ENCODE data around the gene APOBEC2. TPM values are rescaled to one million over a fixed set of nuclear protein-coding genes. Genes with fewer than 3 reads are reported as not detected.

APOBEC2 gene
- total and polyA plus RNA-seq, 2 donors (not counting 1 experiment from before 2014, with no cell fraction given): not detected

DNA sequence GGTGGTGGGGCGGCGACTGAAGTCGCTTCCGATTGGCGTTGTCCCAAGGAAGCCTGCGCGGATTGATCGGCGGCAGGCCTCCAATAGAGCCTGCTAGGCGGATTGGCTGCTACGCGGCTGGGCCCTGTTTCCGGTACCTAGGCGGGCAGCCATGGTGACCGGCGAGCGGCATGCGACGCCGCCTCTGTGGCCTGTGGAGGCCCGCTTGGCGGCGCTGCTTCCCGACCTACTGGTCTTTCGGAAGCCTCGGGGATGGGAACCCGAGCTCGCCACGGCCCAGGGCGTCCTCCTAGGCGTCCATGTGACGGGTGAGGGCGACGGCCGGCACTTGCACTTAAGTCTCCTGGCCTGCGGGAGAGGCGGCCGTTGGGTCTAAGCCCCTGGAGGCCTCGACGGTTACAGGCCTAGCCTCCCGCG lies 47.9 kb downstream of the APOBEC2 start:
- Histone ChIP-seq H3K36me3 (replicated peaks in 1 of 2; ENCODE audit: control extremely low read depth in 1 of 2, control insufficient read depth in 1 of 2, extremely low read depth in 1 of 2, insufficient read depth in 2 of 2, low read length in 1 of 2) (peaks cover 7 to 52% of the 10 kb centered on the region in 2 experiments), H2AFZ (ENCODE audit: insufficient read depth, low read depth, low read length, poor library complexity, severe bottlenecking) (no peak overlapping the region), H4K20me1 (ENCODE audit: control insufficient read depth, insufficient read depth, low read length, poor library complexity, severe bottlenecking) (no peaks in the 10 kb centered on the region), H3K27ac (ENCODE audit: low read length in 2 of 2) (no peak overlapping the region), H3K4me3 (ENCODE audit: control extremely low read depth in 1 of 5, extremely low read depth in 1 of 5, insufficient read depth in 1 of 5, low read depth in 2 of 5, low read length in 4 of 5) (no peak overlapping the region), H3K27me3 (replicated peaks in 1 of 4; ENCODE audit: control extremely low read depth in 1 of 4, control insufficient read depth in 3 of 4, insufficient read depth in 4 of 4, low read length in 3 of 4) (no peaks in the 10 kb centered on the region), H3K79me2 (ENCODE audit: control insufficient read depth, insufficient read depth, low read length) (no peaks in the 10 kb centered on the region), H3K9me3 (ENCODE audit: control extremely low read depth in 1 of 3, control insufficient read depth in 2 of 3, insufficient read depth in 1 of 3, low read length in 2 of 3) (no peaks in the 10 kb centered on the region), H3K4me1 (ENCODE audit: control insufficient read depth in 2 of 2, insufficient read depth in 2 of 2, low read length in 2 of 2) (no peaks in the 10 kb centered on the region), H3K4me2 (replicated peaks; ENCODE audit: low read depth, low read length, poor library complexity, severe bottlenecking) (no peak overlapping the region), H3K9ac (ENCODE audit: low read length) (no peak overlapping the region)
- no peak overlapping the region for H3K4me3 Mint-ChIP-seq
- H3K27ac Mint-ChIP-seq: no peak overlapping the region
- ATAC-seq (ENCODE audit: low read depth) (no peak), DNase-seq (no peak)
- intact Hi-C loops (cut with micrococcal nuclease): no loop called here
- CTCF ChIA-PET: interaction anchor here (3.9 kb wide), 1 partner anchor 9 kb away, joined by 16 read pairs; no protein-coding TSS in a partner anchor
- 97% methylated on average over 42 of the region's 42 CpGs for WGBS (ENCODE audit: insufficient coverage)
- POLR2A ChIA-PET: no interaction called here
- no peaks in the 10 kb centered on the region for H3K9me3 Mint-ChIP-seq (ENCODE audit: insufficient read depth)
- H3K27me3 Mint-ChIP-seq: no peaks in the 10 kb centered on the region
- no peak for TF ChIP-seq EZH2 (IDR thresholded peaks at IDR 0.05; ENCODE audit: borderline replicate concordance, insufficient read depth, low read depth, low read length, poor library complexity, severe bottlenecking)
- TF ChIP-seq, protein P1, sequence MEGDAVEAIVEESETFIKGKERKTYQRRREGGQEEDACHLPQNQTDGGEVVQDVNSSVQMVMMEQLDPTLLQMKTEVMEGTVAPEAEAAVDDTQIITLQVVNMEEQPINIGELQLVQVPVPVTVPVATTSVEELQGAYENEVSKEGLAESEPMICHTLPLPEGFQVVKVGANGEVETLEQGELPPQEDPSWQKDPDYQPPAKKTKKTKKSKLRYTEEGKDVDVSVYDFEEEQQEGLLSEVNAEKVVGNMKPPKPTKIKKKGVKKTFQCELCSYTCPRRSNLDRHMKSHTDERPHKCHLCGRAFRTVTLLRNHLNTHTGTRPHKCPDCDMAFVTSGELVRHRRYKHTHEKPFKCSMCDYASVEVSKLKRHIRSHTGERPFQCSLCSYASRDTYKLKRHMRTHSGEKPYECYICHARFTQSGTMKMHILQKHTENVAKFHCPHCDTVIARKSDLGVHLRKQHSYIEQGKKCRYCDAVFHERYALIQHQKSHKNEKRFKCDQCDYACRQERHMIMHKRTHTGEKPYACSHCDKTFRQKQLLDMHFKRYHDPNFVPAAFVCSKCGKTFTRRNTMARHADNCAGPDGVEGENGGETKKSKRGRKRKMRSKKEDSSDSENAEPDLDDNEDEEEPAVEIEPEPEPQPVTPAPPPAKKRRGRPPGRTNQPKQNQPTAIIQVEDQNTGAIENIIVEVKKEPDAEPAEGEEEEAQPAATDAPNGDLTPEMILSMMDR (IDR thresholded peaks at IDR 0.05): no peak
- no peaks in the 10 kb centered on the region for H3K4me1 Mint-ChIP-seq

DNA sequence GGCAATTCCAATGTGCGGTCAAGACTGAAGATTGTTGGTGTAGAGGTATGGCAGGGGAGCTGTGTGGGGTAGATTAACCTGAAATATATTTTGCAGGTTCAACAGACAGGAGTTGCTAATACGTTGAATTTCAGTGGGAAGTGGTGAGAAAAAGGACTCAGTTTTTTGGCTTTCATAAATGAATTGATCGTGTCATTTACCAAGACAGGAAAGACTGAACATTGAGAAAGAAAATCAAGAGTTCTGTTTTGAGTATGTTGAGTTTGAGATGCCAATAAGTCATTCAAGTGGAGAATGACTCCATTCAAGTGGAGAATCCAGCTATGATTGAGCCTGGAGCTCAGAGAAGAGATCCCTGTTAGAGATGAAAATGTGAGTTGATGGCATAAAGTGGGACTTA lies 50.8 kb downstream of the APOBEC2 start:
- Mint-ChIP-seq H3K9me3 (ENCODE audit: insufficient read depth) (no peaks in the 10 kb centered on the region), H3K4me3 (no peak overlapping the region), H3K27ac (no peak overlapping the region), H3K27me3 (no peaks in the 10 kb centered on the region), H3K4me1 (no peaks in the 10 kb centered on the region)
- Histone ChIP-seq H3K36me3 (replicated peaks in 1 of 2; ENCODE audit: control extremely low read depth in 1 of 2, control insufficient read depth in 1 of 2, extremely low read depth in 1 of 2, insufficient read depth in 2 of 2, low read length in 1 of 2) (peaks cover 2 to 22% of the 10 kb centered on the region in 2 experiments), H3K4me3 (ENCODE audit: control extremely low read depth in 1 of 5, extremely low read depth in 1 of 5, insufficient read depth in 1 of 5, low read depth in 2 of 5, low read length in 4 of 5) (no peak overlapping the region), H3K27ac (ENCODE audit: low read length in 2 of 2) (no peak overlapping the region), H2AFZ (ENCODE audit: insufficient read depth, low read depth, low read length, poor library complexity, severe bottlenecking) (no peak overlapping the region), H3K4me1 (ENCODE audit: control insufficient read depth in 2 of 2, insufficient read depth in 2 of 2, low read length in 2 of 2) (no peaks in the 10 kb centered on the region), H3K79me2 (ENCODE audit: control insufficient read depth, insufficient read depth, low read length) (no peaks in the 10 kb centered on the region), H3K9ac (ENCODE audit: low read length) (no peak overlapping the region), H3K9me3 (ENCODE audit: control extremely low read depth in 1 of 3, control insufficient read depth in 2 of 3, insufficient read depth in 1 of 3, low read length in 2 of 3) (no peaks in the 10 kb centered on the region), H3K4me2 (replicated peaks; ENCODE audit: low read depth, low read length, poor library complexity, severe bottlenecking) (no peak overlapping the region), H4K20me1 (ENCODE audit: control insufficient read depth, insufficient read depth, low read length, poor library complexity, severe bottlenecking) (no peaks in the 10 kb centered on the region), H3K27me3 (replicated peaks in 1 of 4; ENCODE audit: control extremely low read depth in 1 of 4, control insufficient read depth in 3 of 4, insufficient read depth in 4 of 4, low read length in 3 of 4) (no peaks in the 10 kb centered on the region)
- DNase-seq (no peak), ATAC-seq (ENCODE audit: low read depth) (no peak)
- ChIA-PET POLR2A (no interaction called here), CTCF (interaction anchor here (1.2 to 3.9 kb wide), 2 partner anchors 12 to 175 kb away, joined by 4 to 16 read pairs; no protein-coding TSS in a partner anchor)
- intact Hi-C loops (cut with micrococcal nuclease): no loop called here
- TF ChIP-seq EZH2 (IDR thresholded peaks at IDR 0.05; ENCODE audit: borderline replicate concordance, insufficient read depth, low read depth, low read length, poor library complexity, severe bottlenecking): no peak
- TF ChIP-seq, protein P1 (IDR thresholded peaks at IDR 0.05): no peak
- WGBS (ENCODE audit: insufficient coverage): 61% methylated on average over 2 of the region's 3 CpGs
